ENCODE data around the gene RNF181. TPM values are rescaled to one million over a fixed set of nuclear protein-coding genes. Genes with fewer than 3 reads are reported as not detected.

The RNF181 gene
- total RNA-seq, 4 donors from 2014 or later, result 89.9 to 127 (median 110) TPM

DNA sequence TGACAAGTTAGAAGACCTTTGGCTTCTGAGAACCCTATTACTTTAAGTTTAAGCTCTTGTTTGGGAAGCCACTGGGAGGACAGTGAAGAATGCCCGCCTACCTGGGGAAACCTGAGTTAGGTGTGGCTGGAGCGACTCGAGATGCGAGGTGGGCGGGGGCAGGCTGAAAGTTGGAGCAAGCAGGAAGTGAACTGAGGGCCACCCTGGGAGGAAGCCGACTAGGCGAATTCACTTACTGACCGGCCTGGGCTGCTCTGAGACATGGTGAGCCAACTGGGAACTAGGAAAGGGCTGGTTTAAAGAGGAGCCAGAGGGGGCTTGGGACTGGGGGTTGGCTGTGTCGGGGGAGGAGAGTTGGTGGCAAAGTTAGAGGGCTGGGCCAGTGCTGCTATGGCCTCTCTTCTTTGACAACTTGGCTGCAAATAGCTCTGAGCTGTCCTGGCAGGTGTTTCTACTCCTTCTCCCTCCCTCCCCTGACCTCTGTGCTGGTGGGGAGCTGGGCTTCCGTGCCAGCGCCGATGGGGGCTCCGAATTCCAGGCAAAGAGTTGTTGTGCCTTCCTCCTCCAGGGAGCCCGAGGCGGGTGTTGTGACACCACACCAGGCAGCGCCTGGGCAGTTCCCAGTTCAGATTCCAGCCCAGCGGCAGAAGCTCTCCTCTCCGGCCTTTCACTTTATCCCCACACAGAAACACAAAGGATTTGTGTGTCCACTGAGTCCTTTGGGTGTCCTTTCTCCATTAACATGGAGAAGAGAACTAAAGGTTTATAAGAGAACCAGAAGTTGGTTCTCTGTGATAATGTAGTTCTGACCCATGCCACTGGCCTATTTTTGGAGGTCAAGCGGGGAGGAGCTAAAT, 17.9 kb upstream of the RNF181 start, which contains the start of gene VAMP8:
Gene VAMP8 (plus strand): TSS at position 201 of the 857 bp plus-strand sequence. CDS start 61 bp downstream, at position 262.
- WGBS, result 24% methylated on average over 19 of the region's 19 CpGs
- H3K27me3 ChIP-seq, result no peaks in the 10 kb centered on the region
- TF ChIP-seq POLR2A (IDR thresholded peaks at IDR 0.05) (peak in 1 of 2 donors; percentile 36), EP300 (IDR thresholded peaks at IDR 0.05) (no peak)
- peak within 1 kb of the TSS; percentile 56 for H3K4me3 ChIP-seq
- H3K36me3 ChIP-seq, result no peaks in the 10 kb centered on the region
- peaks cover 35% of the 10 kb centered on the region for H3K4me1 ChIP-seq
- no peaks in the 10 kb centered on the region for H3K9me3 ChIP-seq
- peak within 1 kb of the TSS; percentile 90 for H3K27ac ChIP-seq
- peak; percentile 83 to 90 for DNase-seq (ENCODE audit: low spot score in 2 of 2)

DNA sequence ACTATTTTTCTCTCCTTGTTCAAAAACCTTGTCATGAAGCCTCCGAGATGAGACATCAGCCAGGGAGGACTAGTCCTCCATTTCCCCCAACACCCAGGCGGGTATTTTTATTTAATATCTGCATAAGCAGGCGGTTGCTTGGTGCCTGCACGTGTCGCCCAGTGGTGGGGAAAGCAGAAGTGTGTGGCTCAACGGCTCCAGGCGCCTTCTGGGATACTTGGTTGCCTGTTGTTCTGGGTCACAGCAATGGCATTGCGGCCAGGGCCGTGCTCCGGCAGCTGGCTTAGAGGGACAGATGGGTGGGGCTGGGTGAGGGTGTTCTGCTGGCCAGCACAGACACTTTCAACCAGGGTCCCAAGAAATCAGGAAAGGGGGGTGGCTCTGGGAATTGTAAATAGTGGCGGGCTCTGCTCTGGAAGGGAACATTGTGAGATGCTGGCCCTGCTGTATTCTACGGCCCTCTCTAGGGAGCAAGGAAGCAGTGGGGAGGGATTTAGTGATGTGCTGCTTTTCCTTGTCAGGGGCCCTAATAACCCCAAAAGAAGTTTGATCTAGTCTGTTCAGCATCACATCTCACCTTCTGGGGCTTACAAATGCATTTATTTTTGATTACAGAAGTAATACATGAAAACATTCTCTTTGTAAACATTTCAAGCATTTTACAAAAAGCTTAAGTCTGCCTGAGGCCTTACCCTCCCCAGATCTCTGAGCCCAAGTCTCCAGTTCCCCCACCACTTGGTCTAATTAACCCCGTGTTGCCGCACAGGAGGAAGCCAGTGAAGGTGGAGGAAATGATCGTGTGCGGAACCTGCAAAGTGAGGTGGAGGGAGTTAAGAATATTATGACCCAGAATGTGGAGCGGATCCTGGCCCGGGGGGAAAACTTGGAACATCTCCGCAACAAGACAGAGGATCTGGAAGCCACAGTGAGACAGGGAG, 17.0 kb upstream of the RNF181 start:
- TF ChIP-seq POLR2A (IDR thresholded peaks at IDR 0.05) (no peak), POLR2AphosphoS5 (IDR thresholded peaks at IDR 0.05) (no peak), EP300 (IDR thresholded peaks at IDR 0.05) (no peak)
- TF ChIP-seq, protein P1, sequence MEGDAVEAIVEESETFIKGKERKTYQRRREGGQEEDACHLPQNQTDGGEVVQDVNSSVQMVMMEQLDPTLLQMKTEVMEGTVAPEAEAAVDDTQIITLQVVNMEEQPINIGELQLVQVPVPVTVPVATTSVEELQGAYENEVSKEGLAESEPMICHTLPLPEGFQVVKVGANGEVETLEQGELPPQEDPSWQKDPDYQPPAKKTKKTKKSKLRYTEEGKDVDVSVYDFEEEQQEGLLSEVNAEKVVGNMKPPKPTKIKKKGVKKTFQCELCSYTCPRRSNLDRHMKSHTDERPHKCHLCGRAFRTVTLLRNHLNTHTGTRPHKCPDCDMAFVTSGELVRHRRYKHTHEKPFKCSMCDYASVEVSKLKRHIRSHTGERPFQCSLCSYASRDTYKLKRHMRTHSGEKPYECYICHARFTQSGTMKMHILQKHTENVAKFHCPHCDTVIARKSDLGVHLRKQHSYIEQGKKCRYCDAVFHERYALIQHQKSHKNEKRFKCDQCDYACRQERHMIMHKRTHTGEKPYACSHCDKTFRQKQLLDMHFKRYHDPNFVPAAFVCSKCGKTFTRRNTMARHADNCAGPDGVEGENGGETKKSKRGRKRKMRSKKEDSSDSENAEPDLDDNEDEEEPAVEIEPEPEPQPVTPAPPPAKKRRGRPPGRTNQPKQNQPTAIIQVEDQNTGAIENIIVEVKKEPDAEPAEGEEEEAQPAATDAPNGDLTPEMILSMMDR (IDR thresholded peaks at IDR 0.05), result no peak
- peak in 1 of 2 donors; percentile 85 for DNase-seq (ENCODE audit: low spot score in 2 of 2)
- Histone ChIP-seq H3K27me3 (no peaks in the 10 kb centered on the region), H3K27ac (peak overlapping the region; percentile 90), H3K4me1 (peaks cover 35% of the 10 kb centered on the region), H3K36me3 (no peaks in the 10 kb centered on the region), H3K4me3 (peak overlapping the region; percentile 56), H3K9me3 (no peaks in the 10 kb centered on the region)
- 30% methylated on average over 19 of the region's 19 CpGs for WGBS

DNA sequence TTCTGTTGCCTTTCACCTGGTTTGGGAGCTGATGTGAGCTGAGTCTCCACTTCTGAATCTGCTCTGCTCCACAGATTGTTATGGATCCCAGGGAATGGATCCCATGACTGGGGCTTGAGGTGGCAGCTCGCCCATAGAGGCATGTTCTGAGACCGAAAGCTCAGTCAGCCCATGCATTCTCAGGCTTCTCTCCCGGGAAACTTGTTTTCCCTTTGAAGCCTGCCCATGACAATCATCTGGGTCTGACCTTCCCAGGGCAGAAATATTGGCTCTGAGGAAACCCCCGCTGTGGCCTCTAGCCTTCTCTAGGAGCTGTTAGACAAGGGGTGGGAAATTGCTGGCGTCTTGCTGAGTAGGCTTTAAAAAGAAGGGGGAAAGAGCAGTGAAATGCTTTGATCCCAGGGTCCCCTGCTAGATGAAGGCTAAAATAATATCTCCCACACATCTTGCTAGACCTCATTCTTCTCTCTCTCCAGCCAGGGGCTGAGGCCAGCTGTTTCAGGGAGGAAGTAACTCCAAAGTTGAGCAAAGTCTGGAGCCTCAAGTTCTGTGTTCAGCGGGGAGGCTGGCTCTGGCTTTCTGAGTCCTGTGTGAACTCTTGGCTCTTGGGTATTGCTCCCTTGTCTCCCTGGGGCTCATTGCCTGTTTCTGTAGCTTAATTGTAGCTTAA, 16.1 kb upstream of the RNF181 start:
- H3K4me3 ChIP-seq, result peak overlapping the region; percentile 56
- H3K36me3 ChIP-seq, result no peaks in the 10 kb centered on the region

DNA sequence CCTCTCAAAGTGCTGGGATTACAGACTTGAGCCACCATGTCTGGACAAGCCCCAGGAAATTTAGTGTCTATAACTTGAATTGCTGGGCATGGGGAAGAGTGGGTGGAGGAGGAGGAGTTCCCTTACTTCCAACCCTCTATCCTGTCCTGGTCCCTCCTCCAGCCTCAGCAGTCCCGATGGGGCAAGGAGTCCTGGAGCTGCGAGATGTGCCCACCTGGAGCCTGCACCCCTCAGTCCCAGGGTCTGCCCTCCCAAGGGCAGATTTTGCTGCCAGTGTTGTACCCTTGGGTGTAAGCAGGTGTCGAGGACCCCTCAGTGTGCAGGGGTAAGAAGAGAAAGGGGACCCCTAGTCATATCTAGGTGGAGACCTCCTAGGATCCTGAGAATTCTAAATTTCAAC, 15.3 kb upstream of the RNF181 start:
- H3K27ac ChIP-seq, result peak overlapping the region; percentile 90
- no peak for TF ChIP-seq POLR2A (IDR thresholded peaks at IDR 0.05)
- TF ChIP-seq, protein P1 (IDR thresholded peaks at IDR 0.05), result no peak
- no peak for TF ChIP-seq POLR2AphosphoS5 (IDR thresholded peaks at IDR 0.05)
- TF ChIP-seq EP300 (IDR thresholded peaks at IDR 0.05), result no peak
- no peak for DNase-seq (ENCODE audit: low spot score in 2 of 2)
- H3K36me3 ChIP-seq, result no peaks in the 10 kb centered on the region
- no peaks in the 10 kb centered on the region for H3K9me3 ChIP-seq
- no peak overlapping the region for H3K4me3 ChIP-seq
- H3K27me3 ChIP-seq, result no peaks in the 10 kb centered on the region
- H3K4me1 ChIP-seq, result peaks cover 52% of the 10 kb centered on the region
- WGBS, result 77% methylated on average over 3 of the region's 3 CpGs

More for the DNA sequence above, 16.1 kb upstream of the RNF181 start:
- no peaks in the 10 kb centered on the region for H3K9me3 ChIP-seq
- H3K27me3 ChIP-seq, result no peaks in the 10 kb centered on the region
- peaks cover 44% of the 10 kb centered on the region for H3K4me1 ChIP-seq
- H3K27ac ChIP-seq, result peak overlapping the region; percentile 90
- TF ChIP-seq EP300 (IDR thresholded peaks at IDR 0.05) (no peak), POLR2AphosphoS5 (IDR thresholded peaks at IDR 0.05) (no peak), POLR2A (IDR thresholded peaks at IDR 0.05) (no peak)
- TF ChIP-seq, protein P1 (IDR thresholded peaks at IDR 0.05), result no peak
- DNase-seq (ENCODE audit: low spot score in 2 of 2), result no peak
- WGBS, result 32% methylated on average over 6 of the region's 6 CpGs

DNA sequence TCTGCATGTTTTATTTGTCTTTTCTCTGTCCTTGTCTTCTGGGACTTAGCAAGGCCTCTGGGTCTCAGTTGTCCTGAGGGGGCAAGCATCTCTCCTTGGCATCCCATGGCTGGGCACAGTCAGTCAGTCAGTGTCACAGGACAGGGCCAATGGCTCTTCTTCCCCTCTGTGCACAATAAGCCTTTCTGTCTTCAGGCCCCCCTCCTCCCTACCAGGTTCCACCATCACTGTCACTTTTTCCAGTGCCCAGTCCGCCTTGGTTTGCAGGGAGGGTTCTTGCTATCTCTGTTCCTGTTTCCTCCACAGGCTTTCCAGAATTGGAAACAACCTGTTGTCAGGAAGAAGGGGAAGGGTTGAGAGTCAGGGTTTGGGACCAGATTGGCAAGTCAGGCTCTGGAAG, 13.1 kb upstream of the RNF181 start:
- H3K9me3 ChIP-seq, result no peaks in the 10 kb centered on the region
- peaks cover 62% of the 10 kb centered on the region for H3K4me1 ChIP-seq
- TF ChIP-seq POLR2A (IDR thresholded peaks at IDR 0.05) (no peak), POLR2AphosphoS5 (IDR thresholded peaks at IDR 0.05) (no peak), EP300 (IDR thresholded peaks at IDR 0.05) (no peak)
- TF ChIP-seq, protein P1 (IDR thresholded peaks at IDR 0.05), result no peak
- no peak for DNase-seq (ENCODE audit: low spot score in 2 of 2)
- no peaks in the 10 kb centered on the region for H3K27me3 ChIP-seq
- no peak overlapping the region for H3K4me3 ChIP-seq
- no peaks in the 10 kb centered on the region for H3K36me3 ChIP-seq
- 76% methylated on average over 1 of the region's 1 CpG for WGBS
- no peak overlapping the region for H3K27ac ChIP-seq

Measured in suprapubic skin (tissue), 4 donors.